KOPT-K1 (cell line): Measurements from ENCODE around the gene EXOC6.
"Not testable (repeated sequence)": the region's sequence is repeated elsewhere in the genome, so short reads cannot be mapped to it uniquely, and the experiment has no call there.

Source experiments
- H3K27ac ChIP-seq: fragments of 200-600 bp; sonication (generic); 2 replicates; pipeline ENCODE4 v1.5.1; 2016; ENCODE audit warnings: antibody characterized with exemption, mild to moderate bottlenecking, low read depth, low read length; ENCODE audit not compliant: poor library complexity, severe bottlenecking
- H3K36me3 ChIP-seq: fragments of 200-600 bp; sonication (generic); 2 replicates; pipeline ENCODE4 v1.5.1; 2017; ENCODE audit warnings: antibody characterized with exemption, mild to moderate bottlenecking, low read length, moderate library complexity; ENCODE audit not compliant: insufficient read depth
- H3K9me3 ChIP-seq: fragments of 200-600 bp; sonication (generic); 2 replicates; pipeline ENCODE4 v1.5.1; 2017; ENCODE audit warnings: antibody characterized with exemption, low read length, mild to moderate bottlenecking; ENCODE audit not compliant: insufficient read depth, poor library complexity, severe bottlenecking

Gene EXOC6

DNA sequence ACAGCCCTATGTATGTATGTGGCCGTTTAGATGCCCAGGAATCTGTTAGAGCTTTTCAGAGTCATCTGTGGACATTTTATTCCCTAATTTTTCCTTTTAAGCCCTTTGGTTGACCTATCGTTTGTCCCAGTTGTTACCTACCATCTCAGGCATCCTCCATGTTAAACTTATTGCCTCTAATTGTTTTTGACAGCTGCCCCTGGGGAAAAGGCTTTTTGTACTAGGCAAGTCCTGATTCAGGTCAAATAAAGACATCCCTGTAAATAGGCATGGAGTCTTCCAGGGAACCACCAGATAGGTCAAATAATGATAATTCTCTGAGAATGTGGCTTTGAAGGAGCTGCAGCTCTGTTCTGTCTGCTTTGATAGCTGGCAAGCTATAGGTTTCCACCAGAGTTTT lies 124.6 kb downstream of the EXOC6 start:
- H3K27ac ChIP-seq = no peak overlapping the region
- peaks cover 7% of the 10 kb centered on the region for H3K9me3 ChIP-seq
- H3K36me3 ChIP-seq = peaks cover 8% of the 10 kb centered on the region; the same call in 1 of the 2 replicates

DNA sequence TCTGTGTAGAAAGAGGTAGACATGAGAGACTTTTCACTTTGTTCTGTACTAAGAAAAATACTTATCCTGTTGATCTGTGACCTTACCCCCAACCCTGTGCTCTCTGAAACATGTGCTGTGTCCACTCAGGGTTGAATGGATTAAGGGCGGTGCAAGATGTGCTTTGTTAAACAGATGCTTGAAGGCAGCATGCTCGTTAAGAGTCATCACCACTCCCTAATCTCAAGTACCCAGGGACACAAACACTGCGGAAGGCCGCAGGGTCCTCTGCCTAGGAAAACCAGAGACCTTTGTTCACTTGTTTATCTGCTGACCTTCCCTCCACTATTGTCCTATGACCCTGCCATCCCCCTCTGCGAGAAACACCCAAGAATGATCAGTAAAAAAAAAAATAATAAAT lies 128.0 kb downstream of the EXOC6 start:
- not testable (repeated sequence) for H3K27ac ChIP-seq, H3K36me3 ChIP-seq, H3K9me3 ChIP-seq

DNA sequence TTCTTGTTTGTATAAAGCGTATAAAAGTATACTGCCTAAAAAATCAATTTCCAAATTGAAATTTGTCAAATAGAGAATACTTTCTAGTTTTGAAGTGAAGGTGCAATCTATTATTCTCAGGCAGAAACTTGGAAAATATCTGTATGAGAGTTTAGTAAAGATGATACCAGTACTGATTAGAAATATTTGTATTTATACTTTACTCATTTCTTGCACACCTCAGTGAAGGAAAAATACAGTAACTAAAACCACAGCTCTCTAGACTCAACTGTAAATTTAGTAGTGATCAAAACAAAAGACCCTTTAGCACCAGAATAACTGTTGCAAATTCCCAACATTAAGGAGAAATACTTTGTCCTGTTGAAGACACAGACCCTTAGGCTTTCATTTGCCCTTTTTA lies 140.9 kb downstream of the EXOC6 start:
- H3K36me3 ChIP-seq = no peaks in the 10 kb centered on the region
- no peaks in the 10 kb centered on the region for H3K9me3 ChIP-seq
- no peak overlapping the region for H3K27ac ChIP-seq

DNA sequence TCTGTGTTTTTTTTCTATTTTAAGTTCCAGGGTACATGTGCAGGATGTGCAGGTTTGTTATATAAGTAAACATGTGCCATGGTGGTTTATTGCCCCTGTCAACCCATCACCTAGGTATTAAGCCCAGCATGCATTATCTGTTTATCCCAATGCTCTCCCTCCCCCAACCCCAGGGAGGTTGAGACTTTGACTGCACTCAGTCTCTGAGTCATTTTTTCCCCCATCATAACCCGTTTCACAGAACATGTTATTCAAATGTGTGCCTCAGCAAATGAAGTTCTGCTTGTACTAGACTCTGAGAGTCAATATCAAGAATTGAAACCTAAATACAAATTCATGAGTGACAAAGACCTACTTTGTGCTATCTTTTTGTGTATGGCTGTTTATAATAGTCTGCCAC lies 142.3 kb downstream of the EXOC6 start:
- no peaks in the 10 kb centered on the region for H3K36me3 ChIP-seq
- H3K9me3 ChIP-seq = no peaks in the 10 kb centered on the region
- no peak overlapping the region for H3K27ac ChIP-seq

DNA sequence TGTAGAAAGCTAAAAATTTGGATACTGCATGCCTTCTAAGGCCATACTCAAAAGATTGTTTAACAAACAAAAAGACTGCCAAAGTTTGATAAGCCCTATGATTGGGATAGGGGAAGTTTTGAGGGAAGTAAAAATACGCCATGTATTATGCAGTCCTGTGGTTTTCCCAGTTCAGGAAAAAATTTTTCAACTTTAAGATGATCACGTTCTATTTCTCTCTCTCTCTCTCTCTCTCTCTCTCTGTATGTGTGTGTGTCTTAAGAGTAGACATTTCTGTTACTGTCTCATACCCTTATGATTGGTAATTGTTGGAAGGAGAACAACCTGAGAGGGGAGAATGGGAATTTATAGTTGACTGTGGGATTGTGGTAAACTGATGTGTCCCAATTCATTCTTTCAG lies 143.2 kb downstream of the EXOC6 start:
- H3K27ac ChIP-seq = no peak overlapping the region
- no peaks in the 10 kb centered on the region for H3K36me3 ChIP-seq
- H3K9me3 ChIP-seq = no peaks in the 10 kb centered on the region

DNA sequence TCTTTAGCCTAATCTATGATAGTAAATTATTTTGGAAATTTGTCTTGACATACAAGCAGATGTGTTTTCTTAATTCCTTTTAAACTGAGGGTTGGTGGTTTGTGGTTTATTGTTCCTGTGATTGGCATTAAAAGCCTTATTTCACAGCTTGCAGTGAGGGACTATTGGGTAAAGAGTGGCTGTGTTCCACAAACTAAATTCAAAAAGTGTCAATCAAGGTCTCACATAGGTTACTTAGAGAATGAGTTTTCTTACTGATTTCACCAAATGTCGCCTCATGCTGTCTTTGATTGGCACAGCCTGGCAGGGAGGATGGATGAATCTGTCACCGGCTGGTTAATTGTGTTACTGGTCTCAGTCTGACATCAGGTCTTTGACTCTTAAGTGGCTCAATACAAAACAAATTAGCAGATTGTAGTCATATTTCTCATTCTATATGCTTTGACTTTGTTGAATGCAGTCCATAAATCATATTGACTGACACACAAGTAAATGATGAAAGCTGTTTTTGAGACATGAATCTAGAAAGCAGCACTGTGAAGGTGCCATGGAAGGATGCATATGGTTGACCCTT lies 145.5 kb downstream of the EXOC6 start:
- H3K27ac ChIP-seq = no peak overlapping the region
- H3K36me3 ChIP-seq = no peaks in the 10 kb centered on the region
- no peaks in the 10 kb centered on the region for H3K9me3 ChIP-seq

DNA sequence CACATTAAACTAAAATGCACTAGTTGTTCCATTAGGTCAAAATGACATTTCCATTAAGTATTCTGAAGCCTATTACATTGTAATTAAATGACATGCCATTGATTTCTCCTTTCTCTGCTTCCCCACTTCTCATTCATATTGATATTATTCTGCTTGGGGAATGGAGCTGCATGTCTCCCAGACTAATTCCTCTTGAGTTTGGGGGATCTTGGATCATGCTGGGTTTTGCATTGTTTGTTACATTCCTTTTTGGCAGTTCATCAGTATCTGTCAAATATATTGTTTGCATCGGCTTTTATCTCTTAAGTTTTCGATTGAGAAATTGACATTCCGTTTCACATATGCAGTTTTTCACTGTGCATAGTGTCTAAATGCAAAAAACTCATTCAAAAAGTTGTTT lies 147.2 kb downstream of the EXOC6 start:
- Histone ChIP-seq H3K27ac (no peak overlapping the region), H3K36me3 (no peaks in the 10 kb centered on the region)

DNA sequence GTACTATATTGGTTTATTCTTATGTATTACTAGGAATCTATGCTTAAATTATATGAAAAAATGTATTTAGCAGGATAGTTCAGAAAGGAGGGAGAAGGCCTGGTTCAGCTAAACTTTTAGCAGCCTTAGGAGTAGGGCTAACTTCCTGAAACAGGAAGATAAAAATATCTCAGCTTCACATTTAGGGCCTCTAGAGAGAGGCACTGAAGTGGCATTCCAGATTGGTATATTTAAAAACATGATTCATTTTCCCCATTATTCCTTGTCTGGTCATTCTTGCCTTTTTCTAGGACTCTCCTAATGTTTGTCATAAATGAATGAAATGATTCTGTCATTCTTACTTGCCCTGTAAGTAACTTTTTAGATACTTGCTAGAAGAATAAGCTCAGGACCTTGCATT lies 149.3 kb downstream of the EXOC6 start:
- no peak overlapping the region for H3K27ac ChIP-seq
- H3K9me3 ChIP-seq = no peaks in the 10 kb centered on the region
- H3K36me3 ChIP-seq = no peaks in the 10 kb centered on the region

More for the DNA sequence above, 147.2 kb downstream of the EXOC6 start:
- no peaks in the 10 kb centered on the region for H3K9me3 ChIP-seq

DNA sequence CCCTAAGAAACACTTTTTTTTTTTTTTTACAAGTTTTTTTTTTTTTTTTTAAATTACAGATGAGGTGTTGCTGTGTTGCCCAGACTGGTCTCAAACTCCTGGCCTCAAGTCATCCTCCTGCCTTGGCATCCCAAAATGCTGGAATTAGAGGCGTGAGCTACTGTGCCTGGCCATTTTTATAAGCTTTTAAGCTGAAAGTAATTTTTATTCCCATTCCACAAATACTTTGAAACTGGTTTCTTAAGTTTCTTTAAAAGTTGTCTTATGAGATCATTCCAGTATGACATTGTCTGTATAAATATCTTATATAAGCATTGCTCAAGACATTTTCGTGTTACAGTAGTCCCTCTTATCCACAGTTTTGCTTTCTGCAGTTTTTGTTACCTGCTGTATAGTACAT lies 150.9 kb downstream of the EXOC6 start:
- no peaks in the 10 kb centered on the region for H3K36me3 ChIP-seq
- H3K27ac ChIP-seq = no peak overlapping the region
- no peaks in the 10 kb centered on the region for H3K9me3 ChIP-seq

DNA sequence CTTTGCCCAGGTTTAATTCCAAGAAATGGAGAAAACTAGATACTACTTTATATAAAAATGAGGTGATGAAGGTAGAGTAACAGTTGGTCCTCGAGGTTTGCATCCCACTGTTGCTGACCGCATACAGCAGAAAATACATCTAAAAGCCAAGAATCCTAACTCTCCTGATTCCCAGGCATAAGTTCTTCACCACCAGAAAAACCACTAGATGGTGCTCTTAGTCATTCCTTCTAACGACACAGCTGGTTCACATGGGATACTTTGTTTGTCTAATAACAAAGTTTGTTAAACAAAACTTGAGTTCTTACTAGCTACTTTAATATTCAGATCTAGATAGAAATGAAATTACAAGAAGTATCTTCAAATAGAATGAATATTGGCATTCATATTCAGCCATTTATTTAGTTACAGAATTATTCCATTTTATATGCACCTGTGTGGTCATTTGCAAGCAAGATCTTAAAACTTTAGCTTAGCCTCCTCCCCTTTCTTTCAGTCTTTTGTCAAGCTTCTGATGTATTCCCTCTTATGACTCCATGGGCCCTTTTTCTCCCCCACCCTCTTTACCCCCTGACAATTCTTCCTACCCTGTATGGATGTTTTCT lies 158.2 kb downstream of the EXOC6 start:
- Histone ChIP-seq H3K27ac (no peak overlapping the region), H3K36me3 (no peaks in the 10 kb centered on the region), H3K9me3 (no peaks in the 10 kb centered on the region)

DNA sequence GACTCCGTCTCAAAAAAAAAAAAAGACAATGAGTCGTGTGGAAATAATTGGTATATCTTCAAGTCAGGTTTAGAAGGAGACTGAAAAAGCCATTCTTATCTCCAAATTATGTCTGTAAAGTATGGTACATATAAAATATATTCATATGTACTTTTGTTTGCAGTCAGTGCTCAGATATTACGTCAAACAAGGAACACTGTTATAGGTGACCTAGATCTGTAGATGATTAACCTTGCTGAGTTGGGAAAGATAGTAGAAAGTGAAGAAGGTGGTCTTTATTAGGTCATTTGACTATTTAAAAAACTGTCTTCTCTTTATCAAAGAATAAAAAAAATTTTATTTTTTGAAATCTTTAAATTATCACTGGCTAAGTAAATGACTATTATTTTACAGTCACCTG lies 167.4 kb downstream of the EXOC6 start:
- Histone ChIP-seq H3K27ac (no peak overlapping the region), H3K36me3 (peaks cover 1% of the 10 kb centered on the region; the same call in 1 of the 2 replicates), H3K9me3 (no peaks in the 10 kb centered on the region)

DNA sequence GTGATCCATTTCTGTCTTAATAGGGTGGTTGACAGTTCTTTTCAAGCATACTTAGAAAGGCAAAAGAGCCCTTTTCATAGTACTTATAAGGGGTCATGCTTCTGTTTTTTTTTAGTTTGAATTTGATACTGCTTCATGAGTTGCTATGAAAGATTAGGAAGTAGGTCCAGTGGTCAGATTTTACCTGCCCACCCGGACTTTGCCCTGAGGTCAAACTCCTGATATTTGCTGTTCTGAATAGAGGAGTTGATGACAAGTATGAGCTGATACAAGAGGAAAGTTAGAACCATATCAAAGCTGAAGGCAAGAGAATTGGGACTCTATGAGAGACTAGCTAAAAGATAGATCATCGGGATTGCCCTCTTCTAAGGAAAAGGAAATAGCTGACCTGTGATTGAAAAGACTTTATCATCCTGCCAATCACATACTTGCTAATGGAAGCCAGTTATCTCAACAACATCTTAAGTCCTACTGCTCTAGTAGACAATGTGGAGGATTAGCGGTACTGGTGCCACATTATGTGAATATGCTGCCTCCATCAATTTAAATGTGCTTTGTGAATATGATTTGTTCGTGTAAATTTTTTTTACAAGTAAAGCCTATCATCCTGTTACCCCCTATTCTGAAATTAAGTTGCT lies 174.8 kb downstream of the EXOC6 start:
- Histone ChIP-seq H3K27ac (no peak overlapping the region), H3K36me3 (peaks cover 6% of the 10 kb centered on the region; the same call in 1 of the 2 replicates), H3K9me3 (no peaks in the 10 kb centered on the region)

DNA sequence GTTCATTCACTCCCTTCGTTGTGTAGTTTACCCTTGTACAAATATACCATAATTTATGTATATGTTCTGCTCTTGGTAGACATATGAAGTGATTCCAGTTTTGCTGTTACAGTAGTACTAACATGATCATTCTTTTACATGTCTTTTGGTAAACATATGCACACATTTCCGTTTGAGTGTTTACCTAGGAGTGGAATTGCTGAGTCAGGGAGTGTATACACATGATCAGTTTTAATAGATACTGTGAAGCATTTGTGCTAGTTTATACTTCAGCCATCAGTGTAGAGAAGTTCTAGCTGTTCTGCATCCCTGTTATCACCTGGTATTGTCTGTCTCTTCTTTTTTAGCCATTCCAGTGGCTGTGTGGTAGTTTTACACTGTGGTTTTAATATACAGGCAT lies 177.8 kb downstream of the EXOC6 start:
- Histone ChIP-seq H3K9me3 (no peaks in the 10 kb centered on the region), H3K36me3 (peaks cover 1% of the 10 kb centered on the region; the same call in 1 of the 2 replicates), H3K27ac (no peak overlapping the region)

DNA sequence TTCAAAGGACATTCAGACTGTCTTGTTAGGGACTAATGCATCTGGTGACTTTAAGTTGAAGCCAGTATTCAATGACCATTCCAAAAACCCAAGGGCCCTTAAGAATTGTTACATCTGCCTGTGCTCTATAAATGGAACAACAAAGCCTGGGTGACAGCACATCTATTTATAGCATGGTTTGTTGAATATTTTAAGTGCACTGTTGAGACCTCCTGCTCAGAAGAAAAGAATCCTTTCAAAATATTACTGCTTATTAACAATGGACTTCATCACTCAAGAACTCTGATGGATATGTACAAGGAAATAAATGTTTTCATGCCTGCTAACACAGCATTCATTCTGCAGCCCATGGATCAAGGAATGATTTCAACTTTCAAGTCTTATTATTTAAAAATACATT lies 179.2 kb downstream of the EXOC6 start:
- Histone ChIP-seq H3K27ac (no peak overlapping the region), H3K36me3 (no peaks in the 10 kb centered on the region; the same call in 1 of the 2 replicates), H3K9me3 (no peaks in the 10 kb centered on the region)

DNA sequence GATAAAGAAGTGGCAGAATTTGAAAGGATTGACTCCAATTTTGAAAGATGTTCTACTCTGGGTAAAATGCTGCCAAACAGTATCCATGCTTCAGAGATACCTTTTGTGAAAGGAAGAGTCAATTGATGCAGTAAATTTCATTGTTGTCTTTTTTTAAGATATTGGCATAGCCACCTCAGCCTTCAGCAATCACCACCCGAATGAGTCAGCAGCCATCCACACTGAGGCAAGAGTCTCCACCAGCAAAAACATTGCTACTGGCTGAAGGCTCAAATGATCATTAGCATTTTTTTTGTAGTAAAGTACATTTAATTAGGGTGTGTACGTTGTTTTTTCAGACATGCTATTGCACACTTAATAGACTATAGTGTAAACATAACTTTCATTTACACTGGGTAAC lies 180.6 kb downstream of the EXOC6 start:
- H3K9me3 ChIP-seq = no peaks in the 10 kb centered on the region
- H3K36me3 ChIP-seq = no peaks in the 10 kb centered on the region; the same call in 1 of the 2 replicates
- H3K27ac ChIP-seq = no peak overlapping the region

DNA sequence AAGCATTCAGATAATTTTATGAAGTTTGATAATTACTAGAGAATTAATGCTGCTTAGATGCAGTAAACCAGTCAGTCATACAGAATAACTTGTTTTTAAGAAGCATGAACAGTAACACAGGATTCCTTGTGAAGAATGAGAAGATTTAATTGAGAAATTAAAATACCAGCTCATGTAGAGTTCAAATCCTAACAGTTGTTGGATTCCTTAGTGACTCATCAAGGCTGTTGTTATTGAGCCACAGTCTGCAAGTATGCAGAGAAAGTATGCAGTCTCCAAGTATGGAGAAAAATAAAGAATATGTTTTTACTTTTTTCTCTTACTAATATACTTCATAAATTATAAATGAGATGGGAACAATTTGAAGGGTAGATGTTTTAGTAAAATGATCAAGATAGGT lies 182.1 kb downstream of the EXOC6 start:
- Histone ChIP-seq H3K9me3 (no peaks in the 10 kb centered on the region), H3K27ac (no peak overlapping the region), H3K36me3 (no peaks in the 10 kb centered on the region; the same call in 1 of the 2 replicates)
